GM12878 (cell line): Measurements from ENCODE around the gene ETV4.

Experiments
- ATF2 ChIP-seq: IDR thresholded peaks from 2 replicates; pipeline ENCODE4 v1.6.1; 2012; ENCODE audit warnings: low read length, inconsistent platforms
- ATF3 ChIP-seq: IDR thresholded peaks from 2 replicates; pipeline ENCODE4 v1.6.1; 2011; ENCODE audit warnings: low read depth, mild to moderate bottlenecking, low read length, moderate library complexity, borderline replicate concordance; ENCODE audit errors: extremely low read depth
- CTCF ChIP-seq, 3 experiments: IDR thresholded peaks in 2 of 3; conservative IDR thresholded peaks in 1 of 3; 2 replicates each; pipeline ENCODE4 v1.5.1; 2011; ENCODE audit warnings: low read depth in 3 of 3, low read length in 3 of 3, mild to moderate bottlenecking in 3 of 3, control low read depth in 2 of 3, moderate library complexity in 2 of 3, inconsistent platforms in 1 of 3, mixed read lengths in 1 of 3; ENCODE audit not compliant: control insufficient read depth in 2 of 3, insufficient read depth in 1 of 3; ENCODE audit errors: extremely low read depth in 1 of 3
- DPF2 ChIP-seq: fragments of 450-650 bp; IDR thresholded peaks from 2 replicates; pipeline ENCODE4 v1.6.1; 2017; ENCODE audit warnings: mild to moderate bottlenecking
- MYC ChIP-seq: IDR thresholded peaks from 2 replicates; pipeline ENCODE4 v1.6.1; 2011; ENCODE audit warnings: mild to moderate bottlenecking, low read length, moderate library complexity, inconsistent platforms; ENCODE audit not compliant: insufficient read depth, insufficient replicate concordance, insufficient read length, severe bottlenecking
- PAX8 ChIP-seq: fragments of 450-650 bp; IDR thresholded peaks from 2 replicates; pipeline ENCODE4 v1.6.1; 2017; ENCODE audit warnings: mild to moderate bottlenecking, moderate library complexity
- PBX3 ChIP-seq: IDR thresholded peaks from 2 replicates; pipeline ENCODE4 v1.6.1; 2011; ENCODE audit warnings: mild to moderate bottlenecking, low read depth, low read length, moderate library complexity; ENCODE audit not compliant: insufficient replicate concordance
- POLR2AphosphoS5 ChIP-seq: IDR thresholded peaks from 2 replicates; pipeline ENCODE4 v1.6.1; 2011; ENCODE audit warnings: mild to moderate bottlenecking, low read length, inconsistent platforms
- RBBP5 ChIP-seq: fragments of 200-600 bp; sonication (generic); conservative IDR thresholded peaks from 2 replicates; pipeline ENCODE4 v1.6.1; 2016
- SIX5 ChIP-seq: IDR thresholded peaks from 2 replicates; pipeline ENCODE4 v1.6.1; 2011; ENCODE audit warnings: mild to moderate bottlenecking, low read depth, low read length, moderate library complexity; ENCODE audit not compliant: severe bottlenecking
- SKIL ChIP-seq: fragments of 450-650 bp; IDR thresholded peaks from 2 replicates; pipeline ENCODE4 v1.6.1; 2017; ENCODE audit warnings: mild to moderate bottlenecking, low read depth, inconsistent platforms; ENCODE audit not compliant: poor library complexity, severe bottlenecking
- SMAD1 ChIP-seq: fragments of 450-650 bp; IDR thresholded peaks from 2 replicates; pipeline ENCODE4 v1.6.1; 2018; ENCODE audit warnings: mild to moderate bottlenecking, low read depth; ENCODE audit not compliant: partially characterized antibody
- SRF ChIP-seq, 2 experiments: IDR thresholded peaks; 2 replicates each; pipeline ENCODE4 v1.6.1; 2011; ENCODE audit warnings: low read depth in 2 of 2, low read length in 2 of 2, mild to moderate bottlenecking in 1 of 2, moderate library complexity in 1 of 2

GRCh38 chr17:43517161-43517560, 29.0 kb downstream of the ETV4 start:
- no peak for TF ChIP-seq ATF2
- TF ChIP-seq CTCF (IDR thresholded peaks at IDR 0.05 in 2 of 3, conservative IDR thresholded peaks at IDR 0.05 in 1 of 3; ENCODE audit: control insufficient read depth in 2 of 3, extremely low read depth in 1 of 3, insufficient read depth in 1 of 3, low read depth in 3 of 3, low read length in 3 of 3) = no peak
- no peak for TF ChIP-seq MYC
- no peak for TF ChIP-seq POLR2AphosphoS5
- no peak for TF ChIP-seq ATF3
- TF ChIP-seq PBX3 = peak; percentile 87
- TF ChIP-seq RBBP5 = no peak
- TF ChIP-seq SIX5 = no peak
- TF ChIP-seq SMAD1 = no peak
- no peak for TF ChIP-seq SRF (IDR thresholded peaks at IDR 0.05; ENCODE audit: low read depth in 2 of 2, low read length in 2 of 2)
- no peak for TF ChIP-seq SKIL
- TF ChIP-seq PAX8 = no peak
- no peak for TF ChIP-seq DPF2
